HepG2 (cell line): Measurements from ENCODE around the gene SLC22A31. TPM values are rescaled to one million over a fixed set of nuclear protein-coding genes. Genes with fewer than 3 reads are reported as not detected.

Experiments
- ERF ChIP-seq: IDR thresholded peaks from 2 replicates; pipeline ENCODE4 v1.6.1; 2018; ENCODE audit warnings: missing biosample characterization, missing genetic modification reagents
- HES4 ChIP-seq: sonication (generic); formaldehyde crosslinking; IDR thresholded peaks from 2 replicates; pipeline ENCODE4 v1.9.0; 2021; ENCODE audit warnings: mild to moderate bottlenecking, missing genetic modification reagents, borderline replicate concordance
- HIVEP1 ChIP-seq: sonication (generic); formaldehyde crosslinking; IDR thresholded peaks from 2 replicates; pipeline ENCODE4 v1.4.0; 2020; ENCODE audit warnings: mild to moderate bottlenecking, missing genetic modification reagents
- HOXA7 ChIP-seq: sonication (generic); formaldehyde crosslinking; IDR thresholded peaks from 2 replicates; pipeline ENCODE4 v1.8.1; 2022; ENCODE audit warnings: mild to moderate bottlenecking, missing genetic modification reagents, moderate library complexity
- JUN ChIP-seq: sonication (generic); formaldehyde crosslinking; IDR thresholded peaks from 2 replicates; pipeline ENCODE4 v1.4.0; 2020; ENCODE audit warnings: mild to moderate bottlenecking, missing genetic modification reagents
- KAT7 ChIP-seq: IDR thresholded peaks from 2 replicates; pipeline ENCODE4 v1.6.1; 2018; ENCODE audit warnings: borderline replicate concordance, missing compliant biosample characterization
- LCORL ChIP-seq, 2 experiments: fragments of 450-650 bp in 1 of 2; sonication (generic) in 1 of 2; formaldehyde crosslinking in 1 of 2; IDR thresholded peaks; 2 replicates each; pipeline versions ENCODE4 v1.5.0 to v1.6.1; 2017 to 2020; ENCODE audit warnings: antibody characterized with exemption in 1 of 2, missing genetic modification reagents in 1 of 2
- NCOA1 ChIP-seq: sonication (generic); formaldehyde crosslinking; IDR thresholded peaks from 2 replicates; pipeline ENCODE4 v1.9.0; 2021; ENCODE audit warnings: missing genetic modification reagents
- NONO ChIP-seq, 2 experiments: fragments of 450-650 bp in 1 of 2; sonication (generic) in 1 of 2; formaldehyde crosslinking in 1 of 2; IDR thresholded peaks in 1 of 2; conservative IDR thresholded peaks in 1 of 2; 2 replicates each; pipeline versions ENCODE4 v1.6.1 to v1.8.0; 2017 to 2022; ENCODE audit warnings: mild to moderate bottlenecking in 1 of 2, missing genetic modification reagents in 1 of 2, moderate library complexity in 1 of 2
- NR2F6 ChIP-seq, 2 experiments: IDR thresholded peaks; 2 replicates each; pipeline ENCODE4 v1.6.1; 2016; ENCODE audit warnings: antibody characterized with exemption in 1 of 2, mild to moderate bottlenecking in 1 of 2
- SPEN ChIP-seq: sonication (generic); formaldehyde crosslinking; IDR thresholded peaks from 2 replicates; pipeline ENCODE4 v1.5.1; 2020; ENCODE audit warnings: low read depth, mild to moderate bottlenecking, missing genetic modification reagents
- ZBTB1 ChIP-seq: sonication (generic); formaldehyde crosslinking; IDR thresholded peaks from 2 replicates; pipeline ENCODE4 v1.4.0; 2020; ENCODE audit warnings: missing genetic modification reagents, borderline replicate concordance
- ZMYM4 ChIP-seq: sonication (generic); formaldehyde crosslinking; IDR thresholded peaks from 2 replicates; pipeline ENCODE4 v1.8.1; 2023; ENCODE audit warnings: mild to moderate bottlenecking, missing genetic modification reagents
- ZNF232 ChIP-seq: sonication (generic); formaldehyde crosslinking; IDR thresholded peaks from 2 replicates; pipeline ENCODE4 v1.4.0; 2020; ENCODE audit warnings: missing genetic modification reagents, borderline replicate concordance
- ZNF484 ChIP-seq: sonication (generic); formaldehyde crosslinking; IDR thresholded peaks from 2 replicates; pipeline ENCODE4 v1.5.1; 2020; ENCODE audit warnings: mild to moderate bottlenecking, low read depth, missing genetic modification reagents, borderline replicate concordance
- ZNF564 ChIP-seq: sonication (generic); formaldehyde crosslinking; IDR thresholded peaks from 2 replicates; pipeline ENCODE4 v1.8.1; 2023; ENCODE audit warnings: mild to moderate bottlenecking, missing genetic modification reagents
- ZNF619 ChIP-seq: sonication (generic); formaldehyde crosslinking; IDR thresholded peaks from 2 replicates; pipeline ENCODE4 v1.4.0; 2020; ENCODE audit warnings: mild to moderate bottlenecking, missing genetic modification reagents
- ZSCAN29 ChIP-seq: sonication (generic); formaldehyde crosslinking; conservative IDR thresholded peaks from 2 replicates; pipeline ENCODE4 v1.4.0; 2020; ENCODE audit warnings: mild to moderate bottlenecking, missing genetic modification reagents
- polyA plus RNA-seq, 8 experiments: library from polyadenylated mRNA; depleted of rRNA in 3 of 8; stranded (reverse) in 7 of 8; unstranded in 1 of 8; fragments of >200 nt; fragmentation: Illumina TruSeq in 4 of 8; extraction: Trizol in 4 of 8; gene quantifications; 2 replicates each; pipeline versions ENCODE4 v1.2.1 to v1.2.3, GENCODE V29; 2011 to 2016; ENCODE audit warnings: low read depth in 4 of 8, missing spikeins in 1 of 8, mixed read lengths in 1 of 8; ENCODE audit not compliant: insufficient read depth in 1 of 8
- total RNA-seq, 5 experiments: library from RNA; depleted of rRNA; stranded (reverse); fragments of >200 nt; fragmentation: Illumina TruSeq; extraction: Trizol; gene quantifications; 2 replicates each; pipeline ENCODE4 v1.2.3, GENCODE V29; 2016; ENCODE audit warnings: low read depth in 1 of 5
- TF ChIP-seq, protein P1 (sequence below): IDR thresholded peaks from 2 replicates; pipeline ENCODE4 v1.6.1; 2016; ENCODE audit warnings: missing compliant biosample characterization, missing genetic modification reagents, borderline replicate concordance
- TF ChIP-seq, protein P2 (sequence below): sonication (generic); formaldehyde crosslinking; IDR thresholded peaks from 2 replicates; pipeline ENCODE4 v1.4.0; 2020; ENCODE audit warnings: mild to moderate bottlenecking, missing genetic modification reagents
- TF ChIP-seq, protein P3 (sequence below): sonication (generic); formaldehyde crosslinking; IDR thresholded peaks from 2 replicates; pipeline ENCODE4 v1.8.1; 2023; ENCODE audit warnings: mild to moderate bottlenecking, inconsistent platforms, moderate library complexity, missing genetic modification reagents, borderline replicate concordance
- TF ChIP-seq, protein P4 (sequence below): sonication (generic); formaldehyde crosslinking; conservative IDR thresholded peaks from 2 replicates; pipeline ENCODE4 v1.8.0; 2022; ENCODE audit warnings: mild to moderate bottlenecking, moderate library complexity, missing genetic modification reagents

Gene SLC22A31
- total and polyA plus RNA-seq, 2 of the 13 experiments (the other 11 are each of a cell fraction or from before 2014, with no cell fraction given): 67.3 to 83.3 TPM

DNA sequence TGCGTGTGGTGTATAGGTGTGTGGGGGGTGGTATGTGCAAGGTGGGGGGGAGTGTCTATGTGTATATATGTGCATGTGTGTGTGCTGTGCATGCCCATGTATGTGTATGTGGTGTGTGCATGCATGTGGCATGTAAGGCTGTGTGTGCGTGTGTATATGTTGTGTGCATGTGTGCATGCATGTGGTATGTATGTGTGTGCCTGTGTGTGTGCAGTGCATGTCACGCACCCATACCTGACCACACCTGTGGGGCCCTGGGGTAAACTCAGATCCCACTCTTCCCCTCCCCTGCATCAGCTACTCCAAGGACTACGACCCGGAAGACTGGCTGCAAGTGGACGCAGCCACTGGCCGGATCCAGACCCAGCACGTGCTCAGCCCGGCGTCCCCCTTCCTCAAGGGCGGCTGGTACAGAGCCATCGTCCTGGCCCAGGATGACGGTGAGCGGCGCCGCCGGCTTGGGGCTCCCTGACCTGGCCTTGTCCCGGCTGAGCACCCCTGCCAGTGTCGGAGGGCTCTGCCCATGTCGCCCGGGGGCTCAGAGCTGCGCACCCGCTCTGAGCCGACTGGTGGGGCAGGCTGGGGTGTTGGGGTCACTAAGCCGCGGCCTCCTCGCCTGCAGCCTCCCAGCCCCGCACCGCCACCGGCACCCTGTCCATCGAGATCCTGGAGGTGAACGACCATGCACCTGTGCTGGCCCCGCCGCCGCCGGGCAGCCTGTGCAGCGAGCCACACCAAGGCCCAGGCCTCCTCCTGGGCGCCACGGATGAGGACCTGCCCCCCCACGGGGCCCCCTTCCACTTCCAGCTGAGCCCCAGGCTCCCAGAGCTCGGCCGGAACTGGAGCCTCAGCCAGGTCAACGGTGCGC, 9.1 kb downstream of the SLC22A31 start (continued):
- TF ChIP-seq, protein P1, sequence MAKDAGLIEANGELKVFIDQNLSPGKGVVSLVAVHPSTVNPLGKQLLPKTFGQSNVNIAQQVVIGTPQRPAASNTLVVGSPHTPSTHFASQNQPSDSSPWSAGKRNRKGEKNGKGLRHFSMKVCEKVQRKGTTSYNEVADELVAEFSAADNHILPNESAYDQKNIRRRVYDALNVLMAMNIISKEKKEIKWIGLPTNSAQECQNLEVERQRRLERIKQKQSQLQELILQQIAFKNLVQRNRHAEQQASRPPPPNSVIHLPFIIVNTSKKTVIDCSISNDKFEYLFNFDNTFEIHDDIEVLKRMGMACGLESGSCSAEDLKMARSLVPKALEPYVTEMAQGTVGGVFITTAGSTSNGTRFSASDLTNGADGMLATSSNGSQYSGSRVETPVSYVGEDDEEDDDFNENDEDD (CRISPR knock-in tag): peak; percentile 82; the same call in 1 of the 2 replicates
- TF ChIP-seq ZNF564 (CRISPR knock-in tag) (peak; percentile 68; the same call in 1 of the 2 replicates), KAT7 (CRISPR knock-in tag) (0 out of 2 replicates have a peak, but pooled peaks have one; percentile 23), ZNF232 (CRISPR knock-in tag) (peak; percentile 32; the same call in 1 of the 2 replicates), SPEN (CRISPR knock-in tag) (peak; percentile 27), HES4 (CRISPR knock-in tag) (peak; percentile 86; the same call in 1 of the 2 replicates), ZBTB1 (CRISPR knock-in tag) (no peak), ZSCAN29 (CRISPR knock-in tag) (0 out of 2 replicates have a peak, but pooled peaks have one; percentile 24), ERF (CRISPR knock-in tag) (peak; percentile 66; the same call in 1 of the 2 replicates), JUN (CRISPR knock-in tag) (0 out of 2 replicates have a peak, but pooled peaks have one; percentile 22), ZNF619 (CRISPR knock-in tag) (no peak), HIVEP1 (peak; percentile 83; the same call in 1 of the 2 replicates), HOXA7 (CRISPR knock-in tag) (0 out of 2 replicates have a peak, but pooled peaks have one; percentile 76), ZMYM4 (CRISPR knock-in tag) (peak; percentile 58; the same call in 1 of the 2 replicates), NONO (IDR thresholded peaks at IDR 0.05) (no peak), NONO (CRISPR knock-in tag; conservative IDR thresholded peaks at IDR 0.05) (peak; percentile 79), ZNF484 (CRISPR knock-in tag) (peak; percentile 95), LCORL (IDR thresholded peaks at IDR 0.05) (no peak), LCORL (CRISPR knock-in tag; IDR thresholded peaks at IDR 0.05) (no peak; the same call in 1 of the 2 replicates), NR2F6 (IDR thresholded peaks at IDR 0.05) (no peak), NR2F6 (CRISPR knock-in tag; IDR thresholded peaks at IDR 0.05) (peak; percentile 40; the same call in 1 of the 2 replicates), NCOA1 (no peak)
- TF ChIP-seq, protein P2, sequence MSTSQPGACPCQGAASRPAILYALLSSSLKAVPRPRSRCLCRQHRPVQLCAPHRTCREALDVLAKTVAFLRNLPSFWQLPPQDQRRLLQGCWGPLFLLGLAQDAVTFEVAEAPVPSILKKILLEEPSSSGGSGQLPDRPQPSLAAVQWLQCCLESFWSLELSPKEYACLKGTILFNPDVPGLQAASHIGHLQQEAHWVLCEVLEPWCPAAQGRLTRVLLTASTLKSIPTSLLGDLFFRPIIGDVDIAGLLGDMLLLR: peak; percentile 81; the same call in 1 of the 2 replicates
- TF ChIP-seq, protein P3, sequence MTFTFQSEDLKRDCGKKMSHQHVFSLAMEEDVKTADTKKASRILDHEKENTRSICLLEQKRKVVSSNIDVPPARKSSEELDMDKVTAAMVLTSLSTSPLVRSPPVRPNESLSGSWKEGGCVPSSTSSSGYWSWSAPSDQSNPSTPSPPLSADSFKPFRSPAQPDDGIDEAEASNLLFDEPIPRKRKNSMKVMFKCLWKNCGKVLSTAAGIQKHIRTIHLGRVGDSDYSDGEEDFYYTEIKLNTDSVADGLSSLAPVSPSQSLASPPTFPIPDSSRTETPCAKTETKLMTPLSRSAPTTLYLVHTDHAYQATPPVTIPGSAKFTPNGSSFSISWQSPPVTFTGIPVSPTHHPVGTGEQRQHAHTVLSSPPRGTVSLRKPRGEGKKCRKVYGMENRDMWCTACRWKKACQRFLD (CRISPR knock-in tag): 0 out of 2 replicates have a peak, but pooled peaks have one; percentile 62
- TF ChIP-seq, protein P4, sequence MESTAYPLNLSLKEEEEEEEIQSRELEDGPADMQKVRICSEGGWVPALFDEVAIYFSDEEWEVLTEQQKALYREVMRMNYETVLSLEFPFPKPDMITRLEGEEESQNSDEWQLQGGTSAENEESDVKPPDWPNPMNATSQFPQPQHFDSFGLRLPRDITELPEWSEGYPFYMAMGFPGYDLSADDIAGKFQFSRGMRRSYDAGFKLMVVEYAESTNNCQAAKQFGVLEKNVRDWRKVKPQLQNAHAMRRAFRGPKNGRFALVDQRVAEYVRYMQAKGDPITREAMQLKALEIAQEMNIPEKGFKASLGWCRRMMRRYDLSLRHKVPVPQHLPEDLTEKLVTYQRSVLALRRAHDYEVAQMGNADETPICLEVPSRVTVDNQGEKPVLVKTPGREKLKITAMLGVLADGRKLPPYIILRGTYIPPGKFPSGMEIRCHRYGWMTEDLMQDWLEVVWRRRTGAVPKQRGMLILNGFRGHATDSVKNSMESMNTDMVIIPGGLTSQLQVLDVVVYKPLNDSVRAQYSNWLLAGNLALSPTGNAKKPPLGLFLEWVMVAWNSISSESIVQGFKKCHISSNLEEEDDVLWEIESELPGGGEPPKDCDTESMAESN (CRISPR knock-in tag): no peak
